ENCODE measurements around the gene AOPEP. TPM values are rescaled to one million over a fixed set of nuclear protein-coding genes. Genes with fewer than 3 reads are reported as not detected.

AOPEP gene
- total RNA-seq, 2 experiments from 2014 or later, result 8.9 to 9.5 TPM

DNA sequence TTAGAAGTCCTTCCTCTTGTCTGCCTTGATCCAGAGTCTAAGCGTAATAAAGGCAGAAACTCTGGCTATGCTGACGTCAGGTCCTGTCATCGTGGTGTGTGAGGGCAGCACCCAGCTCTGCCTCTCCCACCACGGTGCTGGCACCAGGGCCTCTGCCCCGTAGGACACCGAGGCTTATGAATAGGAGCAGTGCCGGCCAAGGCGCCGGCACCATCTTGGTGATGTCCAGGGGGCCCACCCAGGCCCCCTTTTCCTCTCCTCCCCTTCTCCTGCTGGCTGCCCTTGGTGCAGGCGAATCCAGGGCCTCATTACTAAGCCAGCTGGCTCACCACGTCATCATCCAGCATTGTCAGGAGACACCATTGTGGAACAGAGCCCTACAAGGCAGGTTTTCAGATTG, 338.7 kb downstream of the AOPEP start:
- no peak for DNase-seq
- no peaks in the 10 kb centered on the region for H3K27me3 Mint-ChIP-seq
- intact Hi-C loops (cut with DNase I, micrococcal nuclease), result no loop called here
- ChIA-PET POLR2A (no interaction called here), CTCF (no interaction called here)
- peaks cover 2% of the 10 kb centered on the region for H3K36me3 Mint-ChIP-seq (ENCODE audit: low read depth)
- no peak for ATAC-seq
- H3K9me3 Mint-ChIP-seq (ENCODE audit: low read depth), result no peaks in the 10 kb centered on the region
- no peak overlapping the region for H3K4me3 Mint-ChIP-seq
- H3K4me1 Mint-ChIP-seq, result no peaks in the 10 kb centered on the region
- no peak overlapping the region for H3K27ac Mint-ChIP-seq

DNA sequence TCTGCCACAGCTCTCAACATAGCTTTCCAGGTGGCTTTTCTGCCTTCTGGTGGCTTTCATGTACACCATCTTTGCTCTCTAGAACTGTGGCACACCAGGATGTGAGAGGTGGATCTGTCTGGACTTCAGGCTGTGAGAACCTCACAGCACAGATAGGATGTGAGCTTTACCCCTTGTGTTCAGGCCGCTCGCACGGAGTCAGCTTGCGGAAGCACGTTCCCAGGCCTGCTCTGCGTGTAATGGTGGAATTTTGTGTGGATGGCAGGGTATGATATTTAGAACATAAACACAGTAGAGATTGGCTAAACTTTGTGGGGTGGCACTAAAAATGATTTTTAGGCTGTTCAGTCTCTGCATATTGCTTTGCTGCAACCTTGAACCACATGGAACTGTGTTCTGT, 340.6 kb downstream of the AOPEP start:
- intact Hi-C loops (cut with DNase I, micrococcal nuclease), result no loop called here
- no peak for DNase-seq
- H3K27ac Mint-ChIP-seq, result no peak overlapping the region
- ChIA-PET POLR2A (no interaction called here), CTCF (no interaction called here)
- H3K4me1 Mint-ChIP-seq, result no peaks in the 10 kb centered on the region
- H3K36me3 Mint-ChIP-seq (ENCODE audit: low read depth), result no peaks in the 10 kb centered on the region
- ATAC-seq, result no peak
- H3K9me3 Mint-ChIP-seq (ENCODE audit: low read depth), result no peaks in the 10 kb centered on the region
- no peaks in the 10 kb centered on the region for H3K27me3 Mint-ChIP-seq
- no peak overlapping the region for H3K4me3 Mint-ChIP-seq

DNA sequence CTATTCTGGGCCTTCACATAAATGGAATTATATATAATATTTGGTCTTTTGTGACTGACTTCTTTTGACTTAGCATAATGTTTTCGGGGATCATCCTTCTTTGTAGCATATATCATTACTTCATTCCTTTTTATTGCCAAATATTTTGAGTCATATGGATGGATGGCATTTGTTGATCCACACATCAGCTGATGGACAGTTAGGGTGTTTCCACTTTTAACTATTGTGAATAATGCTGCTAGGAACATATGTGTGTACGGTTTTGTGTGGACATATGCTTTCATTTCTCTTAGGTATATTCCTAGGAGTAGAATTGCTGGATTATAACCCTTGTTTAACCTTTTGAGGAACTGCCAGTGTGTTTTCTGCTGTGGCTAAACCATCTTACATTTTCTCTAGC, 341.4 kb downstream of the AOPEP start:
- no peak for ATAC-seq
- ChIA-PET CTCF (no interaction called here), POLR2A (no interaction called here)
- DNase-seq, result no peak
- intact Hi-C loops (cut with DNase I, micrococcal nuclease), result no loop called here
- no peak overlapping the region for H3K27ac Mint-ChIP-seq
- H3K27me3 Mint-ChIP-seq, result no peaks in the 10 kb centered on the region
- no peak overlapping the region for H3K4me3 Mint-ChIP-seq
- no peaks in the 10 kb centered on the region for H3K9me3 Mint-ChIP-seq (ENCODE audit: low read depth)
- H3K4me1 Mint-ChIP-seq, result no peaks in the 10 kb centered on the region
- no peaks in the 10 kb centered on the region for H3K36me3 Mint-ChIP-seq (ENCODE audit: low read depth)

DNA sequence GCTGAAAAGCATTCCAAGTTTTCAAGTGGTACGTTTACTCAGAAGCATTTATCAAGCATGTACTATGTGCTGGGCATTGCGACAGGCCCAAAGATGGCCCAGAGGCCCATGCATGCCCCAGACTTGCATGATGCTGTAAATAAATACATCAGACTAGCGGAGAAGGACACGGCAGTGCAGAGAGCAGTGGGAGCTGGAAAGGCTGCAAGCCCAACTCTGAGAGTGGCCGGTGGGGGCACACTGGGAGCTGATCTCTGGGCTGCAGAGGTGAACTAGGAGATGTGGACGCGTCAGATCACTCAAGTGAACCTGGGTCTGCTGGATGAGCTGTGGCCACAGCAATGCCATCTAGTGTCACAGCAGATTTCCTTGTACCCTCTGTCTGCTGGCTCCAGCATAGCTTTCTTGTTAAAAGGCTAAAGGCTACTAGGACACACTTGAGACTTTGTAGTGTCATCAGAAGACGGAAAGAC, 344.1 kb downstream of the AOPEP start:
- DNase-seq (no peak), ATAC-seq (no peak)
- ChIA-PET POLR2A (no interaction called here), CTCF (interaction anchor here (0.7 to 1.0 kb wide), 2 partner anchors 57 to 172 kb away, joined by 3 read pairs; no protein-coding TSS in a partner anchor)
- H3K36me3 Mint-ChIP-seq (ENCODE audit: low read depth), result no peaks in the 10 kb centered on the region
- no peaks in the 10 kb centered on the region for H3K4me1 Mint-ChIP-seq
- intact Hi-C loops (cut with DNase I, micrococcal nuclease), result no loop called here
- no peaks in the 10 kb centered on the region for H3K9me3 Mint-ChIP-seq (ENCODE audit: low read depth)
- H3K27me3 Mint-ChIP-seq, result no peaks in the 10 kb centered on the region
- no peak overlapping the region for H3K4me3 Mint-ChIP-seq
- no peak overlapping the region for H3K27ac Mint-ChIP-seq

DNA sequence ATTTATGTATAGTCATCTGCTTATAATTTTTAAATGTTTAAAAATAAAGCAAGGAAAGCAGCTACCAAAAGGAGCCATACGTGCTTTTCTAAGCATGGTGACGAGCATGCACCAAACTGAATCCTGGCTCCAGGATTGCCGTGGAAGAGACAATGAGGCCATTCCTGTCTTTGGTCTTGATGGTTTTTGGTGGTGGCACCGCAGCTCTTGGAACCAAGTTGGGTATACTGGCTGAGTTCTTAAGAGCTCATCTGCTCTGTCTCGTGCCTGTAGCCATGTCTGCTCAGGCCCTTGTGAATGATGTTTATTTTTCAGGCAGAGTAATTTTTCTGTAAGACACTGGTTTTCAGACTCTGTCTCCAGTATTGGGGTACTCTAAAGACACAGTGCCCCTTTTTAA, 345.0 kb downstream of the AOPEP start:
- ATAC-seq (no peak), DNase-seq (no peak)
- no peaks in the 10 kb centered on the region for H3K9me3 Mint-ChIP-seq (ENCODE audit: low read depth)
- no peaks in the 10 kb centered on the region for H3K36me3 Mint-ChIP-seq (ENCODE audit: low read depth)
- no peak overlapping the region for H3K27ac Mint-ChIP-seq
- ChIA-PET POLR2A (no interaction called here), CTCF (interaction anchor here (0.9 kb wide), 1 partner anchor 14 kb away, joined by 3 read pairs; no protein-coding TSS in a partner anchor)
- intact Hi-C loops (cut with DNase I, micrococcal nuclease), result no loop called here
- no peak overlapping the region for H3K4me3 Mint-ChIP-seq
- H3K27me3 Mint-ChIP-seq, result no peaks in the 10 kb centered on the region
- no peaks in the 10 kb centered on the region for H3K4me1 Mint-ChIP-seq

DNA sequence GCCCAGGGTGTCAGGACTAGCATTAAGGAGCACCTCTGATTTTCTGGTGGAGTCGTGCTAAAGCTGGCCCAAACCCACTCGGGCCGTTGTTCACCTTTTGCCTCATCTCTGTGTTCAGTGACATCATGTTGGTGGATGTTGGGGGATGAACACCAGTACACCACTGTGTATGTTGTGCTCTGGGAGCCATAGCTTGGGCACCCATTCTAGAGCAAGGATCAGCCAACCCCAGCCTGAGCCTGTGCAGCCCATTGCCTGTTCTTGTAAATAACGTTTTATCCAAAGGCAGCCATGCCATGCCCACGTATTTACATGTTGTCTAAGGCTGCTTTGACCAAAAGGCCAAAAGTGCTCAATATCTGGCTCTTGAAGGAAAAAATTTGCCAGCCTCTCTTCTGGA, 345.4 kb downstream of the AOPEP start:
- intact Hi-C loops (cut with DNase I, micrococcal nuclease), result no loop called here
- DNase-seq (no peak), ATAC-seq (no peak)
- Mint-ChIP-seq H3K27me3 (no peaks in the 10 kb centered on the region), H3K9me3 (ENCODE audit: low read depth) (no peaks in the 10 kb centered on the region), H3K36me3 (ENCODE audit: low read depth) (no peaks in the 10 kb centered on the region), H3K4me3 (no peak overlapping the region), H3K27ac (no peak overlapping the region), H3K4me1 (no peaks in the 10 kb centered on the region)
- ChIA-PET CTCF (interaction anchor here (0.9 kb wide), 1 partner anchor 14 kb away, joined by 3 read pairs; no protein-coding TSS in a partner anchor), POLR2A (no interaction called here)

DNA sequence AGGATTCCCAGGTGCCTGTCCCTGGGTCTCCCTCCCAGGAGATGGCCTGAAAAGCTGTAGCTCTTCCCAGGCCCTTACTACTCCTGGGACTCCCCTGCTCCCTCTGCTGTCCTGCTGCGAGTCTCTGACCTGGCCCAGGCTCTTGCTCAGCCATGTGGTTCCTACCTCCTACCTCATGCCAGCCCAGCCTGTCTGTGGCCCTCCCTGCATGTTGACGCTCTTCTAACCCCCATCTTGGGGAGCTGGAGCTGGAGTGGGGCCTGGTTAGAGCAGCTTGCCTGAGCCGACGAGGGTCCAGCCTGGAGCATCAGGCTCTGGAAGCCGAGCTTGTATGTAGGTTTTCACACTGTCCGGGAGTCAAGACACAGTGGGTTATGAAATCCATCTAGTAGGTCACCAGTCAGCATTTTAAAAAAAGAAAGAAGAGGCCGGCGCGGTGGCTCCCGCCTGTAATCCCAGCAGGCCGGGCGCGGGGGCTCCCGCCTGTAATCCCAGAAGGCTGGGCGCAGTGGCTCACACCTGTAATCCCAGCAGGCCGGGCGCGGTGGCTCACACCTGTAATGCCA, 346.6 kb downstream of the AOPEP start:
- Mint-ChIP-seq H3K36me3 (ENCODE audit: low read depth) (no peaks in the 10 kb centered on the region), H3K9me3 (ENCODE audit: low read depth) (no peaks in the 10 kb centered on the region), H3K4me3 (no peak overlapping the region), H3K27ac (no peak overlapping the region), H3K27me3 (no peaks in the 10 kb centered on the region), H3K4me1 (no peaks in the 10 kb centered on the region)
- CTCF ChIA-PET, result interaction anchor here (0.7 kb wide), 2 partner anchors 60 to 403 kb away, joined by 3 to 4 read pairs; no protein-coding TSS in a partner anchor
- ATAC-seq (no peak), DNase-seq (no peak)
- intact Hi-C loops (cut with DNase I, micrococcal nuclease), result no loop called here
- POLR2A ChIA-PET, result no interaction called here

DNA sequence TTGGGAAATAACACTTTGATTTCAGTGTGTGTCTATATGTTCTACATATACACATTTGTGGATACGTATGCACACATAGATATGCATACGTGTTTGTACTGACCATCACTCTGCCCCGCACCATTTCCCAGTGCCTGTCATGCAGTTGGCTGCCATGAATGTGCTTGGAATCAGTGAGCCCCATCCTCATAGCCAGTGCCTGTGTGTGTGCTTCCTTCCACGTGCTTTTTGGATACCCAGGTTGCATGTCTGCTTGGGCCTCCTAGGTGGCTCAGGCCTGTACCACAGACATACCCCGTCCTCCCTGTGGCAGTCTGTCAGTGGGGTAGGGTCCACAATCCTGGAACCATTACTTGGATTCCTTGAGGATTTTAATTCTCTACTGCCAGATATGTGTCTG, 347.4 kb downstream of the AOPEP start:
- CTCF ChIA-PET, result no interaction called here
- Mint-ChIP-seq H3K36me3 (ENCODE audit: low read depth) (no peaks in the 10 kb centered on the region), H3K9me3 (ENCODE audit: low read depth) (no peaks in the 10 kb centered on the region), H3K4me3 (no peak overlapping the region), H3K27ac (no peak overlapping the region), H3K27me3 (no peaks in the 10 kb centered on the region), H3K4me1 (no peaks in the 10 kb centered on the region)
- POLR2A ChIA-PET, result no interaction called here
- intact Hi-C loops (cut with DNase I, micrococcal nuclease), result no loop called here
- ATAC-seq (no peak), DNase-seq (no peak)

DNA sequence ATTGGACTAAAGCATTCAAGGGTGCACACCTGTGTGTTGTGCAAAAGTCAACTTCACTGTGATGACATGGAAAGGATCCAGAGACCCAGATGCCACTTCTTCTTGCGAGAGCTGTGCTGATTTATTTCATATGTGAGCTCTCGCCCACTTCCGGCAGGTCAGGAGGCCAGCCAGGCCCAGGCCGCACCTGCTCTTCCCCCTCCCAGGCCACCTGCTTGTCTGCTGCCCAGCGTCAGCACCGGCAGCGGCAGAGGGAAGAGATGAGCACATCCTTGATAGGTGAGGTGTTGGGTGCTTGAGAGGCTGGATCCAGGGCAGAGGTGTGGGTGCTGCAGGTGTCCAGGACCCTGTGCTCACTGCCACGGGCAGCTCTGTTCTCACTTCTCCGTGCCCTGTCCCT, 348.1 kb downstream of the AOPEP start:
- intact Hi-C loops (cut with DNase I, micrococcal nuclease), result no loop called here
- DNase-seq, result no peak
- H3K9me3 Mint-ChIP-seq (ENCODE audit: low read depth), result no peaks in the 10 kb centered on the region
- no peak overlapping the region for H3K4me3 Mint-ChIP-seq
- H3K36me3 Mint-ChIP-seq (ENCODE audit: low read depth), result no peaks in the 10 kb centered on the region
- no peaks in the 10 kb centered on the region for H3K4me1 Mint-ChIP-seq
- ATAC-seq, result no peak
- ChIA-PET POLR2A (no interaction called here), CTCF (no interaction called here)
- no peaks in the 10 kb centered on the region for H3K27me3 Mint-ChIP-seq
- H3K27ac Mint-ChIP-seq, result no peak overlapping the region

DNA sequence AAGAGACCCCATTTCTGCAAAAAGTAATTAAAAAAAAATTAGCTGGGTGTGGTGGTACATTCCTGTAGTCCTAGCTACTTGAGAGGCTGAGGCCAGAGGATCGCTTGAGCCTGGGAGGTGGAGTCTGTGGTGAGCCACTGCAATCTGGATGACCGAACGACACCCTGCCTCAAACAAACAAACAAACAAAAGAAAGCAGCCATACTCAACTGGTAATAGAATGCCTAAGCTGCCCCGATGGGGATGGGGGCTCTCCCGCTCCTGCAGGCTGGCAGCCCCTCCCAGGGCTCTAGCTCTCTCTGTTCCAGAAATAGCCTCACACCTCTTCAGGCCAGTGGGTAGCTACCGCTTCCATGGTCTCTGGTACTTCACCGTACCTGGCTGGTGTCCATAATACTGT, 349.2 kb downstream of the AOPEP start:
- ChIA-PET POLR2A (no interaction called here), CTCF (interaction anchor here (0.7 kb wide), 1 partner anchor 371 kb away, joined by 3 read pairs; no protein-coding TSS in a partner anchor)
- no peak for DNase-seq
- intact Hi-C loops (cut with DNase I, micrococcal nuclease), result no loop called here
- Mint-ChIP-seq H3K4me1 (no peaks in the 10 kb centered on the region), H3K36me3 (ENCODE audit: low read depth) (no peaks in the 10 kb centered on the region), H3K27ac (no peak overlapping the region), H3K27me3 (no peaks in the 10 kb centered on the region), H3K4me3 (no peak overlapping the region), H3K9me3 (ENCODE audit: low read depth) (no peaks in the 10 kb centered on the region)
- no peak for ATAC-seq

DNA sequence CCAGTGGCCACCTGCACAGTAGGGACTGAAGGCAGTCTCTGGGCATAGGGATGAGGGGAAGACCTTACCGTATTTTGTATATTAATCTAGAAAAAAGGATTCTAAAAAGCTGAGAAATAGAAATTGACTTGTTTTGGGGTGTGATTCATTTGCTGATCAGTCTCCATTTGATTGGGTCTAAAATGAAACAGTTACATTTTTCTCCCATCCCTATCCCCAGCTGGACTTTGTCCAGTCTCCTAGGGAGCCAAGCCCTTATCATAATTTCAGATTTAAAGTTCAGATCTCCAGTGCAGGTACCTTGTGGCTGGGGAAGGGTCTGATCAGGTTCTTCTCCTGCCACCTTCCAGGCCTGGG, 350.2 kb downstream of the AOPEP start:
- Mint-ChIP-seq H3K4me3 (no peak overlapping the region), H3K27ac (no peak overlapping the region), H3K9me3 (ENCODE audit: low read depth) (no peaks in the 10 kb centered on the region), H3K27me3 (no peaks in the 10 kb centered on the region), H3K4me1 (no peaks in the 10 kb centered on the region), H3K36me3 (ENCODE audit: low read depth) (no peaks in the 10 kb centered on the region)
- ChIA-PET POLR2A (no interaction called here), CTCF (interaction anchor here (0.6 kb wide), 1 partner anchor 52 kb away, joined by 4 read pairs; no protein-coding TSS in a partner anchor)
- ATAC-seq (no peak), DNase-seq (no peak)
- intact Hi-C loops (cut with DNase I, micrococcal nuclease), result no loop called here

DNA sequence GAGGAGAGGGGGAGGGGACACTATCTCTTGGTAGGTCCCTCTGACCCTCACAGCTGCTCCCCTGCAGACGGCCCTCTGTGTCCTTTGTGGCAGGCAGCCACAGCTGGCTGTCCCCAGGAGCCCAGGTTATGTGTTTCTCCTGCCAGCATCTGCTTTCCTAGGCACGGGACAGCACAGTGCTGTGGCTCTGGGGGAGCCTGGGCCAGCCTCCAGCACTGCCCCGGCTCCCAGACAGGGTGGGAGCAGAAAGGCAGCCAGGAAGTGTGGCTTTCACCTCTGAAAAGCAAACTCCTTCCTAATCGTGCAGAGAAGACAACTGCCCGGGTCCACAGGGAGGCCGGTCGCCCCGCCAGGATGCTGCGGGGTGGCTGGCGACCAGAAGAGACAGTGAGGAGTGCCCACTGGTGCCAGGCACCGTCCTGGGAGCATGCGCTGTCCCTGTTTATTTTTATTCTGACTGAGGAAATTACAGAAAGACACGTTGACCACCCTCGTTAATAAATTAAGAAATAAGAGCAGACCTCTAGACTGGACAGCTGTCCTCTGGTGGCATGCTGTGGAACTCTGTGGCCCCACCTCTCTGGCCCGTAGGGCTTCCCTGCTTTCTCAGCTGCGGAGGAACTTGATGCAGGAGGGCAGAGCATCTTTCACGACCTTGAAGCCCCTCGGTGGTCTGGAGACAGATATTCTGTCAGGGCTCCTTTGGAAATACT, 350.7 kb downstream of the AOPEP start:
- H3K9me3 Mint-ChIP-seq (ENCODE audit: low read depth), result no peaks in the 10 kb centered on the region
- ATAC-seq (no peak), DNase-seq (no peak)
- no peaks in the 10 kb centered on the region for H3K4me1 Mint-ChIP-seq
- H3K36me3 Mint-ChIP-seq (ENCODE audit: low read depth), result no peaks in the 10 kb centered on the region
- H3K27me3 Mint-ChIP-seq, result no peaks in the 10 kb centered on the region
- intact Hi-C loops (cut with DNase I, micrococcal nuclease), result no loop called here
- H3K4me3 Mint-ChIP-seq, result no peak overlapping the region
- H3K27ac Mint-ChIP-seq, result no peak overlapping the region
- CTCF ChIA-PET, result no interaction called here
- POLR2A ChIA-PET, result no interaction called here

All from activated CD4-positive, alpha-beta T cell treated with anti-CD3 and anti-CD28 coated beads for 36 hours (primary cell).